Measurements from ENCODE around the gene SAE1. TPM values are rescaled to one million over a fixed set of nuclear protein-coding genes. Genes with fewer than 3 reads are reported as not detected.

Gene SAE1
- total RNA-seq, 2 experiments from 2014 or later, result 125 to 127 TPM

- DNase-seq, result peak; percentile 86
- intact Hi-C loops (cut with micrococcal nuclease), result loop anchor here (5.0 kb wide), 1 partner anchor 39 kb away; no protein-coding TSS in a partner anchor
- no peaks in the 10 kb centered on the region for H3K27me3 Mint-ChIP-seq
- CTCF ChIA-PET, result interaction anchor here (0.7 to 6.5 kb wide), 13 partner anchors 9 to 116 kb away, joined by 3 to 68 read pairs (median 4); no protein-coding TSS in a partner anchor
- POLR2A ChIA-PET, result interaction anchor here (0.5 to 4.0 kb wide), 23 partner anchors 10 to 124 kb away, joined by 3 to 38 read pairs (median 6); partner anchors contain the start of genes CCDC9 and ZC3H4
- H3K27ac Mint-ChIP-seq, result peak overlapping the region; percentile 72
- peaks cover 8% of the 10 kb centered on the region for H3K4me1 Mint-ChIP-seq (ENCODE audit: low read depth)
- peak overlapping the region; percentile 82 for H3K4me3 Mint-ChIP-seq
- TF ChIP-seq CTCF (IDR thresholded peaks at IDR 0.05), result peak; percentile 49
- peak; percentile 63 for ATAC-seq
- peaks cover 17% of the 10 kb centered on the region for H3K36me3 Mint-ChIP-seq (ENCODE audit: low read depth)
- H3K9me3 Mint-ChIP-seq, result no peaks in the 10 kb centered on the region
These were observed 95.3 kb downstream of the SAE1 start for GRCh38 chr19:47225746-47226425.

- peak; percentile 8 for ATAC-seq
- Mint-ChIP-seq H3K9me3 (no peaks in the 10 kb centered on the region), H3K4me3 (peak overlapping the region; percentile 82), H3K36me3 (ENCODE audit: low read depth) (peaks cover 17% of the 10 kb centered on the region), H3K27ac (peak overlapping the region; percentile 93), H3K4me1 (ENCODE audit: low read depth) (peaks cover 13% of the 10 kb centered on the region), H3K27me3 (no peaks in the 10 kb centered on the region)
- intact Hi-C loops (cut with micrococcal nuclease), result loop anchor here (5.0 kb wide), 1 partner anchor 39 kb away; no protein-coding TSS in a partner anchor
- DNase-seq, result peak; percentile 85
- CTCF ChIA-PET, result interaction anchor here (0.7 to 6.5 kb wide), 10 partner anchors 10 to 101 kb away, joined by 3 to 68 read pairs (median 6); no protein-coding TSS in a partner anchor
- TF ChIP-seq CTCF (IDR thresholded peaks at IDR 0.05), result no peak
- POLR2A ChIA-PET, result interaction anchor here (0.7 to 4.0 kb wide), 21 partner anchors 11 to 84 kb away, joined by 3 to 38 read pairs (median 6); partner anchors contain the start of gene CCDC9
These were observed 96.1 kb downstream of the SAE1 start for GRCh38 chr19:47226426-47227351.

GRCh38 chr19:47227352-47228167, 96.9 kb downstream of the SAE1 start:
- Mint-ChIP-seq H3K9me3 (no peaks in the 10 kb centered on the region), H3K27me3 (no peaks in the 10 kb centered on the region), H3K27ac (peak overlapping the region; percentile 93), H3K36me3 (ENCODE audit: low read depth) (peaks cover 13% of the 10 kb centered on the region), H3K4me3 (peak overlapping the region; percentile 82), H3K4me1 (ENCODE audit: low read depth) (peaks cover 20% of the 10 kb centered on the region)
- CTCF ChIA-PET, result interaction anchor here (1.0 to 6.5 kb wide), 4 partner anchors 10 to 20 kb away, joined by 3 to 68 read pairs (median 37); no protein-coding TSS in a partner anchor
- intact Hi-C loops (cut with micrococcal nuclease), result loop anchor here (2.0 to 5.0 kb wide), 2 partner anchors 15 to 40 kb away; no protein-coding TSS in a partner anchor
- peak; percentile 87 for DNase-seq
- peak; percentile 12 for ATAC-seq
- no peak for TF ChIP-seq CTCF (IDR thresholded peaks at IDR 0.05)
- POLR2A ChIA-PET, result interaction anchor here (0.8 to 4.0 kb wide), 12 partner anchors 12 to 85 kb away, joined by 3 to 38 read pairs (median 8); partner anchors contain the start of gene CCDC9

DNA sequence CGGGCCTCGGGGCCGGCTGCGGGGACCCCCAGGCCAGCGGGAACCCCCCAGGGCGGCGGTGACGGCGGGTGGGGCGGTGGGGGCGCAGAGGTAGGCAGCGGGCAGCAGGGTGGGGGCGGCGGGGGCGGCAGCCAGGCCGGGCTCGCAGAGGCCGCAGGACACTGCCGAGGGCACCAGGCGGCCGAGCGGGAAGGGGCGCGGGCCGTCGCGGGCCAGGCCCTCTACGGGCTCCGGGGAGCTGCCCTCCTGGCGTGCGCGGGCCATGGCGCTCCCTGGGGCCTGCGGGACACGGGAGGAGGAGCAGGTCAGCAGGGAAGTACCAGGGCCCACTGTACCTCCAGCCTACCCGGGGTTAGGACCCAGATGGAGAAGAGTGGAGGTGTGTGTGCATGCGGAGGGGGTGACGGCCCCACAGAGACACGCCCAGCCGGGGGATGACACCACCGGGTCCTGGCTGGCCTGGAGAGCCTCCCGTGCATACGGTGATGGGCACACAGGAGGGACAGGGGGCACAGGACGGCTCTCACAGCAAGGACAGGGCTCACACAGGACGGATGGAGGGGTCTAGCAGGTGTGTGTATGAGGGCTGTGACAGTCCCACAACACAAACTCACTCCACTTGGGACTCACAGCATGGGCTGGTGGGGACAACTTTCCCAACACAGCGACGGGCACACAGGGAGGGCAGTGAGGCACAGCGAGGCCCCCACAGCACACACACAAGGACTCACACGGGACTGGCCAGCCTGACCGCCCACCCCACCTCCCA, 97.7 kb downstream of the SAE1 start:
- Mint-ChIP-seq H3K9me3 (no peaks in the 10 kb centered on the region), H3K27me3 (no peaks in the 10 kb centered on the region), H3K27ac (no peak overlapping the region), H3K4me1 (ENCODE audit: low read depth) (peaks cover 24% of the 10 kb centered on the region), H3K36me3 (ENCODE audit: low read depth) (peaks cover 13% of the 10 kb centered on the region), H3K4me3 (peak overlapping the region; percentile 82)
- ChIA-PET CTCF (interaction anchor here (1.0 to 6.5 kb wide), 3 partner anchors 17 to 19 kb away, joined by 3 to 68 read pairs (median 65); no protein-coding TSS in a partner anchor), POLR2A (interaction anchor here (1.0 to 4.0 kb wide), 7 partner anchors 11 to 71 kb away, joined by 3 to 38 read pairs (median 10); no protein-coding TSS in a partner anchor)
- intact Hi-C loops (cut with micrococcal nuclease), result loop anchor here (2.0 to 5.0 kb wide), 2 partner anchors 14 to 41 kb away; no protein-coding TSS in a partner anchor
- DNase-seq (peak; percentile 80), ATAC-seq (peak; percentile 21)
- no peak for TF ChIP-seq CTCF (IDR thresholded peaks at IDR 0.05)

Measured in activated CD8-positive, alpha-beta T cell treated with anti-CD3 and anti-CD28 coated beads for 36 hours (primary cell).